HUES64 (cell line): ENCODE data around the gene ZMIZ1.

ENCODE experiments used
- H3K27ac ChIP-seq: 2 replicates; pipeline ENCODE4 v1.7.0; 2013; ENCODE audit warnings: low read depth, low read length, inconsistent platforms
- H3K27me3 ChIP-seq: 2 replicates; pipeline ENCODE4 v1.6.1; 2013; ENCODE audit warnings: mild to moderate bottlenecking, low read length; ENCODE audit not compliant: insufficient read depth
- H3K36me3 ChIP-seq: 2 replicates; pipeline ENCODE4 v1.6.1; 2013; ENCODE audit warnings: mild to moderate bottlenecking, low read length; ENCODE audit not compliant: insufficient read depth
- H3K4me1 ChIP-seq: 2 replicates; pipeline ENCODE4 v1.6.1; 2013; ENCODE audit warnings: mild to moderate bottlenecking, low read length, moderate library complexity; ENCODE audit not compliant: insufficient read depth
- H3K4me3 ChIP-seq: 2 replicates; pipeline ENCODE4 v1.5.1; 2013; ENCODE audit warnings: mild to moderate bottlenecking, low read length, moderate library complexity
- H3K9ac ChIP-seq: 2 replicates; pipeline ENCODE4 v1.6.1; 2013; ENCODE audit warnings: mild to moderate bottlenecking, low read depth, low read length
- H3K9me3 ChIP-seq: 2 replicates; pipeline ENCODE4 v1.6.1; 2013; ENCODE audit warnings: low read depth, low read length; ENCODE audit not compliant: insufficient read depth
- WGBS: fragments of 150-250, 120-280 bp; methylation state at CpG from one replicate; pipeline ENCODE4 v1.1.7; 2013; ENCODE audit warnings: missing lambda C conversion rate; 5-methylcytosine and 5-hydroxymethylcytosine counted together

Gene ZMIZ1

DNA sequence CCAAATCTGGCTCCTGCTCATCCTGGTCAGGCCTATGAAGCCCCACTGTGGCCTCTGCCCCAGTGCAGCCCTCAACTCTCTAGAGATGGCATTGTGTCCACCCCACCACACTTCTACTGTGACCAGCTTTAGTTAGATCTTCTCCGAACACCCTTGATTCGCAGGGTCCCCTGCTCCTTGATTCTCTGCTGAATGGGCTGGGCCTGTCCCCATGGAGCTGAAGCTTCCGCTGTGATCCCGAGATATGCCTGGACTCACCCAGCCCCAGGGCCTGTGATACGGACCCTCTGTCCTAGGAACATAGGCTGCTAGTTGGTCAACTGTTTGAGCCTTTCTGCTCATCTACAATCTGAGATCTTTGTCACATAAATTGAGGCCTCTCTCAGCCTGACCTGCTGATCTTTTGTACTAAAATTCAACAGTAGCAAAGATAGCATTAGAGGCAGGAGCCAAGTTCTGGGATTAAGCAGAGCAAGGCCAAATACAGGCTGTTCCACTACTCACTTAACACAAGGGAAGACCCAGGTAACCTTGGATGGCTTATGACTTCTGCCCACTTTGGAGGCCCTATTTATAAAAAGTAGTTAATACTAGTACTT is 272.0 kb downstream of the ZMIZ1 start:
- Histone ChIP-seq H3K9ac (no peak overlapping the region), H3K36me3 (no peaks in the 10 kb centered on the region)

DNA sequence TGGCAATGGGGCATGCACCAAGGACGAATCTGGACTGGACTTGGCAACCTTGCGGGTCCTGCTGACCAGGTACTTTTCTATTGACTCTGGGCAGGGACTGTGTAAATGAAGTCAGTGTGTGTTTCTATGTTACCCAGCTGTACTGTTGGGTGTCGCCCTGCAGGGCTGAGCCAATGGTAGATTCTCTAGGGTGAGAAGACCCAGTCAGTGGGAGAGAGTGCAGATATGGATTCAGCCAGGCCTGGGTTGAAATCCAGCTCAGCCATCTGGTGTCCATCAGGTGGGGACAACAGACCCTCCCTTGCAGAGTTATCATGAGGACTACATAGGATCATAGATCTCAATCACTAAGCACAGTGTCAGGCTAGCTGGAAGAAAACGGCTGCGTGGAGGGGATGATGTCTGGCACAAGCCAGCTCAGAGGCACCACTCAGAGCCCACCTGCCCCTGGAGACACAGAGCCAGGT is 273.6 kb downstream of the ZMIZ1 start:
- Histone ChIP-seq H3K9ac (no peak overlapping the region), H3K9me3 (no peaks in the 10 kb centered on the region), H3K4me1 (peaks cover 6% of the 10 kb centered on the region), H3K27me3 (no peaks in the 10 kb centered on the region), H3K36me3 (no peaks in the 10 kb centered on the region), H3K4me3 (no peak overlapping the region), H3K27ac (no peak overlapping the region)
- WGBS = 95% methylated on average over 5 of the region's 5 CpGs

More for the DNA sequence above, 272.0 kb downstream of the ZMIZ1 start:
- H3K4me3 ChIP-seq = no peak overlapping the region
- no peaks in the 10 kb centered on the region for H3K27me3 ChIP-seq
- no peak overlapping the region for H3K27ac ChIP-seq
- no peaks in the 10 kb centered on the region for H3K9me3 ChIP-seq
- H3K4me1 ChIP-seq = 0 out of 2 replicates have a peak, but pooled peaks cover 4% of the 10 kb centered on the region
- 93% methylated on average over 5 of the region's 5 CpGs for WGBS

DNA sequence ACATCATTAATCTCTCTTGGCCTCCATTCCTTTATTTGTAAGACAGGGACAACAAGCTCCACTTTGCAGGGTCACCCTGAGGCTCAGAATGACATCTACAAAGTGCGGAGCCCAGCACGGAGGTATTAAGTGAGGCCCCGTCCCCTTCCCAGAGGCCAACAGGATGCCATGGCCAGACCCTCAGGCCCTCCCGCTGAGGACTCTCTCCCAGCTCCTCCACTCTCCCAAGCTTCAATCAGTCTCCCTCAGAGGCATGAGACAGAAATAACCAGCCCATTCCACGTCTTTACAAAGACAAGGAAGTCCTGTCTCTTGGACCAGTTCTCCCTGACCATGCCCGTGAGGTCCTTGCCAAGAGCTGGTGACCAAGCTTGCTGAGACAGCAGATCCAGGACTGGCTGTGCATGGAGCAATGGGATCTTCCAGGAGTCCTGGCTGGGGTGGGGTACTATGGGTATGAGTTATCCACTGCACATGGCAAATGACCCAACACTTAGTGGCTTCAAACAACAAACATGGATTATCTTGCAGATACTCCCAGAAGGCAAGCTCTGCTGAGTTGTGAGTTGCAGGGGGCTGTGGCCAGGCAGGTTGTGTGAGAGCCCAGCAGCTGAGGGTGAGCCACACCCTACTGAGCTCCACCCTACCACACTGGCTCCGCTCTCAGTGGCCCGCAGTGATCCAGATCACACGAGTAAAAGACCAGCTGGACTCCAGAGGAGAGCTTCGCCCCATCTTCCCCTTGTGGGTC is 274.2 kb downstream of the ZMIZ1 start:
- no peak overlapping the region for H3K27ac ChIP-seq
- WGBS = 92% methylated on average over 10 of the region's 10 CpGs
- H3K9me3 ChIP-seq = no peaks in the 10 kb centered on the region
- no peak overlapping the region for H3K9ac ChIP-seq
- no peaks in the 10 kb centered on the region for H3K36me3 ChIP-seq
- no peak overlapping the region for H3K4me3 ChIP-seq
- H3K4me1 ChIP-seq = peaks cover 6% of the 10 kb centered on the region
- no peaks in the 10 kb centered on the region for H3K27me3 ChIP-seq

DNA sequence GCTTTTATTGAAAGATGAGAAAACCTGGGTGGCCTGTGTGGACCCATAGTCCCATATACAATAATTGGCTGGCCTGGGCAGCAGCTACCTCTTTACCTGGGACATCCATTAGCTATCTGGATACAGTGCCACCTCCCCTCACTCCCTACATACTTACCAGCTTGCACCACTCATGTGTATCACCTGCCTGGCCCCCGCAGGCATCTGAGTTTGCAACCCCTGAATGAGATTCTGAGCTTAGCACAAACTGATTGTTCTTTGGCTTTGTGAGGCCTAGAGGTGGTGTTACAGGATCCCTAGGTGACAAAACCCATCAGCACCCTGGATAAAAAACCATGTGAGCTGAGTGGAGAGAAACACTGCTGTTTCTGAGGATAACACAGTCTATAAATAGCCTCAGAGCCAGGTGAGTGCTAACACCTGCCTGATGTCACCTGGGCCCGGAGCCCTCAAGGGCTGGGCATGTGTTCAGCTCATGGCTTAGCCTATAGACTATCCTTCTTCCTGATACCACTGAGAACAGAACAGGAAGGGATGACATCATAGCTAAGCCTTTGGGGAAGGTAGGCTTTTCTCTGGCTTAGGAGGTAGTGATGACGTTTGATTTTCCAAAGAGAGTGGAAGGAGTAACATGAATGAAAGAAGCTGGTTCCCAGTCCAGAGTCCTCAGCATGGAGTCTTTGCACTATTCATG is 275.9 kb downstream of the ZMIZ1 start:
- 90% methylated on average over 3 of the region's 3 CpGs for WGBS
- no peak overlapping the region for H3K4me3 ChIP-seq
- H3K4me1 ChIP-seq = peaks cover 6% of the 10 kb centered on the region
- no peak overlapping the region for H3K27ac ChIP-seq
- no peaks in the 10 kb centered on the region for H3K27me3 ChIP-seq
- H3K9me3 ChIP-seq = no peaks in the 10 kb centered on the region
- peaks cover 9% of the 10 kb centered on the region for H3K36me3 ChIP-seq
- no peak overlapping the region for H3K9ac ChIP-seq

DNA sequence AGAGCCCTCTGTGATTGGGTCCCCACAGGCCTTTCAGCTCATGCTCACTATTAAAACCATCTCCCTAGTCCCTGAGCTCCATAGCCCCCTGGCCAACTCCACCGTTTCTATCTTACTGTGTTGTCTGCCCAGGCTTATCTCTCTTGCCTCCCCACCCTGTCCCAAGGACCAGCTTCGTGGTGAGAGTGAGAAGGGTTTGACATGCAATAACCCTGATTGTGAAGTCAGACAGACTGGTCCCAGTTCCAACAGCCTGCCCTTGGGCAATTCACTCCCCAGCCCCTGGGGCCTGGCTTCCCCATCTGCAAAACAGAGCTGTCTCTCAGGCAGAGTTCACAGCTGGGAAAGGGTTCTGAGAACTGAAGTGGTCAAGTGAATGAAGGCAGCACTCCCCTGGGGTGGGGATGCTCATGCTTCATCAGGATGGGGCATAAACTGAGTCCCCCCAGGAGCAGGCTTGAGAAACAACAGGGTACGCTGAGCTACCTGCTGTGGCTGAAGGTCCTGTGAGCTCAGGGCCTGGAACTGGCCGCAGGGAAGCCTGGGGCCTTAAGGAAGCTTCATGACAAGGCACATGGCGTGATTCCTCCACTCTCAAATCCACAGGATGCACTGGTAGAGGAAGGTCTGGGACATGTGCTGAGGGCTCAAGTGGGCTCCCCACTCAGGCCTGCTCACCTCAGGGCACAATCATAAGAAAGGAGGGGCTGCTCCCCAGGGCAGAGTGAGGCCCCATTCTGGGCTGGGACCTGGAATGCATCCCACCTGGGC is 276.7 kb downstream of the ZMIZ1 start:
- 92% methylated on average over 5 of the region's 5 CpGs for WGBS
- Histone ChIP-seq H3K27me3 (no peaks in the 10 kb centered on the region), H3K9ac (no peak overlapping the region), H3K36me3 (peaks cover 17% of the 10 kb centered on the region), H3K27ac (no peak overlapping the region), H3K9me3 (no peaks in the 10 kb centered on the region), H3K4me1 (peaks cover 6% of the 10 kb centered on the region), H3K4me3 (no peak overlapping the region)

DNA sequence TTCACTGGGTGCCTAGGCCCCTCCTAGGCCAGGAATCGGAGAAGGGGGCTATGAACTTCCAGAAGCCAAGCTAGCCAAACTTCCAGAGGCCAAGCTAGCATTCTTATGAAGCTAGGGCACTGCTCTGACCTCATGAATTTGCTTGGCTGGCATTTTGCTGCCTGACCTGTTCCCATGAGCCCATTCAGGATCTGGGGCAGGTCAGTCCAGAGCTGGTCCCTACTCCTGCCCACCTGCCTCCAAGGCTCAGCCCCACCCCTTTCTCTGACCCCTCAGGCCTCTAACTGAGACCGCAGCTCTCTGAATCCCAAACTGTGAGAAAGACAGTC is 277.2 kb downstream of the ZMIZ1 start:
- Histone ChIP-seq H3K27me3 (no peaks in the 10 kb centered on the region), H3K4me1 (peaks cover 6% of the 10 kb centered on the region), H3K27ac (no peak overlapping the region), H3K9me3 (no peaks in the 10 kb centered on the region), H3K4me3 (no peak overlapping the region), H3K36me3 (peaks cover 22% of the 10 kb centered on the region), H3K9ac (no peak overlapping the region)
- WGBS = 95% methylated on average over 2 of the region's 2 CpGs

DNA sequence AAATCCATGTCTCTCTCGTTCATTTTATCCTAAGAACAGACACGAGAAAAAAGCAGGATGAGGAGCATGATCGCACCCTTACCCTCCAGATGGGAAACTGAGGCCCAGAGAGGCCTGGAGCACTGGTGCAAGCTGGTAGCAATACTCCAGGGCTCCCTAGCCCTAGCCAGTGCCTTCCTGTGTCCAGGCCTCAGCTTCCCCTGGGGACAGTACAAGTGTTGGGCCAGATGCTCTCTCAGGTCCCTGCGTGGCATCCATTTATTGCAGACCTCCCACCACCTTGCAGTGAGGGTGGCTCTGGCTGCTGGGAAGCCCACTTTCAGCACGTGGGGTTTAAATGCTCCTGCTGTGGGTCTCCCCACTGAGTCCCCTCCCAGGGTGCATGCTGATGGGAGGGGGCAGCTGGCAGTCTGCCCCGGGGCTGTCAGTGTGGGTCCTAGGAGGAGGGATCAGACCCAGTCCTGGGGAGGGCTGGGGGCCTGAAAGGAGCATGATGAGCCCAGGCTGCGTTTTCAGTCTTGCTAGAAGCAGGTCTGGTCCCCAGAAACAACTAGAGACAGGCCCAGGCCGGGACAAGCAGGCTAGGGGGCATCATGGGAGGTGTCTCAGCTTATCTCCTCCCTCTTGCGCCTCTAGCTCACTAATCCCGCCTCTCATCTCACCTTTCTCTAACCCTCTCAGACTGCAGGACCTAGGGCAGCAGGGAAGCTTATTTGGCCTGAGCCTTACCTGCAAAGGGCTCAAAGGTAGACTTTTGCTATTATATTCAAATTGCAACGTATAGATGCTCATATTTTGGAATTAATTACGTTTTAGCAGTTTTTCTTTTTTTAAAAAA is 277.8 kb downstream of the ZMIZ1 start:
- Histone ChIP-seq H3K36me3 (peaks cover 28% of the 10 kb centered on the region), H3K9ac (no peak overlapping the region), H3K4me3 (peak overlapping the region; percentile 71), H3K4me1 (peaks cover 6% of the 10 kb centered on the region), H3K27me3 (no peaks in the 10 kb centered on the region), H3K27ac (peak overlapping the region; percentile 50; the same call in 1 of the 2 replicates), H3K9me3 (no peaks in the 10 kb centered on the region)
- 62% methylated on average over 10 of the region's 12 CpGs for WGBS

DNA sequence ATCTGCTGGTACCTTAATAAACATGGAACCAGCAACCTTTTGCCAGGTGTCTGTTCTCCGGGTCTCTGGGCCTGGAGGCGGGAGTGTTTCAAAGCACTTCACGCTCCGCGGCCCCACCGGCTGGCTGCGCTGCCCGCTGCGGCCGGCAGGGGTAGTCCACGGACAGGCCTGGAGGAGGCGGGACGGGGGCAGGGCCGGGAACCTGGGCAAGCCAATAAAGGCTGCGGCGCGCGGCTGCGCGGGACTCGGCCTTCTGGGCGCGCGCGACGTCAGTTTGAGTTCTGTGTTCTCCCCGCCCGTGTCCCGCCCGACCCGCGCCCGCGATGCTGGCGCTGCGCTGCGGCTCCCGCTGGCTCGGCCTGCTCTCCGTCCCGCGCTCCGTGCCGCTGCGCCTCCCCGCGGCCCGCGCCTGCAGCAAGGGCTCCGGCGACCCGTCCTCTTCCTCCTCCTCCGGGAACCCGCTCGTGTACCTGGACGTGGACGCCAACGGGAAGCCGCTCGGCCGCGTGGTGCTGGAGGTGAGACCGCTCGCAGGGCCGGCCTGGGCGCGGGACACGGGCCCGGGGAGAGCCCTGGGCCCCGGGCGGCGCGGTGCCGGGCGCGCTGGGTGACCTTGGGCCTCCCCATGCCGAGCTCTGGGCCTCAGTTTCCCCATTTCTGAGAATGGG is 278.6 kb downstream of the ZMIZ1 start, which contains the start of gene PPIF:
PPIF (plus strand) TSS at position 244 of the 668 bp plus-strand sequence; CDS start at position 324, 80 bp downstream.
- Histone ChIP-seq H3K4me3 (peak within 1 kb of the TSS; percentile 71), H3K9ac (peak within 1 kb of the TSS; percentile 89), H3K4me1 (peaks cover 6% of the 10 kb centered on the region)

DNA sequence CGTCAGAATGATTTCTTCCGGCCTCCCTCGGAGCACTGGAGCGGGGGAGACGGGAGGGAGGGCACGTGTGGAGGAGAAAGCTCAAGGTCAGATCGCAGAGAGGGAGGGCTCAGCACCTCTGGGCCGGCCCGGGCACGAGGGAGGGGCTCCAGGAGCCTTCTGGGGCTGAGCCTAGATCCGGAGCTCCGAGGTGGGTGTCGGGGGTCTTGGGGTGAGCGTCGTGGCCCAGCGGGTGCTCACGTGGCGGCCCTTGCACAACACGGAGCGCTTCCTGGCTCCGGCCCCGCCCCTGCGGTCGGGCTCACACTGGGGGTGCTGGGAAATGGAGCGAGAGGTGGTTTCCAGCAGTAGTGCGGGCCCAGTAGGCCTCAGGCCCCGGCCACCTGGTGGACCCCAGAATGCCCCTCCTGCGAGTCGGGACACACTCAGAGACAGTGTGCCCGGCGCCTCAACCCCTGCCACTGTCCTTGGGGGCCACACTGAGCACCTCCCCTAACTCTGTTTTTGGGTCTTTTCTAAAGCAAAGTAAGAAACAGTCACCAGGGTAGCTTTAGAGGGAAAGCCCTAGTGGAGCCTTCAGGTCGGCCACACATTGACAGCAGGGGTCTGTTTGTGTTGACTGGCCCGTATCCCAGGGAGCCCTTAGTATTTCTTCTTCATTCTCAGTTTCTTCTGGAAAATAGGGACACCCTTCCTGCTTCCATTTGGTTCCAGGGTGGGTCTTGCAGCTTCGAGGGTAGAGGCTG is 279.3 kb downstream of the ZMIZ1 start:
- Histone ChIP-seq H3K4me1 (peaks cover 6% of the 10 kb centered on the region), H3K27ac (0 out of 2 replicates have a peak overlapping the region, but pooled peaks have one; percentile 15), H3K36me3 (peaks cover 43% of the 10 kb centered on the region), H3K27me3 (no peaks in the 10 kb centered on the region), H3K4me3 (peak overlapping the region; percentile 71), H3K9ac (peak overlapping the region; percentile 89), H3K9me3 (no peaks in the 10 kb centered on the region)
- 13% methylated on average over 34 of the region's 34 CpGs for WGBS

More for the DNA sequence above, 278.6 kb downstream of the ZMIZ1 start, which contains the start of gene PPIF:
- peak within 1 kb of the TSS; percentile 50; the same call in 1 of the 2 replicates for H3K27ac ChIP-seq
- no peaks in the 10 kb centered on the region for H3K27me3 ChIP-seq
- H3K36me3 ChIP-seq = peaks cover 36% of the 10 kb centered on the region
- no peaks in the 10 kb centered on the region for H3K9me3 ChIP-seq
- WGBS = 1% methylated on average over 77 of the region's 77 CpGs
